HL-60 (cell line): ENCODE results near the gene IHH.

Experiments used
- DNase-seq, 2 experiments: peaks; one replicate each; pipeline ENCODE4 v3.0.0-alpha.2; 2010 to 2020; ENCODE audit warnings: low read depth in 1 of 2, low spot score in 1 of 2
- H3K27ac ChIP-seq: fragments of 250-450 bp; sonication (Bioruptor Pico); replicated peaks from 2 replicates; pipeline ENCODE4 v1.5.1; 2020; ENCODE audit warnings: mild to moderate bottlenecking, moderate library complexity
- H3K27me3 ChIP-seq: fragments of 250-450 bp; sonication (Bioruptor Pico); 2 replicates; pipeline ENCODE4 v1.5.1; 2021; ENCODE audit warnings: mild to moderate bottlenecking, moderate library complexity; ENCODE audit not compliant: insufficient read depth, poor library complexity, severe bottlenecking
- H3K4me3 ChIP-seq: replicated peaks from 2 replicates; pipeline ENCODE4 v1.5.1; 2011; ENCODE audit warnings: mild to moderate bottlenecking, control low read depth, low read length; ENCODE audit not compliant: insufficient read depth
- GABPA ChIP-seq: IDR thresholded peaks from 2 replicates; pipeline ENCODE4 v1.6.1; 2012; ENCODE audit warnings: low read depth
- POLR2AphosphoS5 ChIP-seq: IDR thresholded peaks from 2 replicates; pipeline ENCODE4 v1.6.1; 2012; ENCODE audit warnings: low read depth
- SPI1 ChIP-seq: IDR thresholded peaks from 2 replicates; pipeline ENCODE4 v1.6.1; 2012; ENCODE audit warnings: low read depth, mild to moderate bottlenecking, borderline replicate concordance
- long read RNA-seq: library from polyadenylated mRNA; unstranded; transcript quantifications from one replicate; pipeline ENCODE4 v2.0.0, GENCODE V29; 2020
- TF ChIP-seq, protein P1 (sequence below): IDR thresholded peaks from one replicate; pipeline ENCODE4 v1.5.1; 2011; ENCODE audit warnings: low read length, control low read depth, inconsistent platforms; ENCODE audit not compliant: insufficient read depth
- TF ChIP-seq, protein P2 (sequence below): IDR thresholded peaks from 2 replicates; pipeline ENCODE4 v1.6.1; 2012; ENCODE audit warnings: low read depth; ENCODE audit not compliant: insufficient replicate concordance

The IHH gene
- long read RNA-seq = 0 reads

DNA sequence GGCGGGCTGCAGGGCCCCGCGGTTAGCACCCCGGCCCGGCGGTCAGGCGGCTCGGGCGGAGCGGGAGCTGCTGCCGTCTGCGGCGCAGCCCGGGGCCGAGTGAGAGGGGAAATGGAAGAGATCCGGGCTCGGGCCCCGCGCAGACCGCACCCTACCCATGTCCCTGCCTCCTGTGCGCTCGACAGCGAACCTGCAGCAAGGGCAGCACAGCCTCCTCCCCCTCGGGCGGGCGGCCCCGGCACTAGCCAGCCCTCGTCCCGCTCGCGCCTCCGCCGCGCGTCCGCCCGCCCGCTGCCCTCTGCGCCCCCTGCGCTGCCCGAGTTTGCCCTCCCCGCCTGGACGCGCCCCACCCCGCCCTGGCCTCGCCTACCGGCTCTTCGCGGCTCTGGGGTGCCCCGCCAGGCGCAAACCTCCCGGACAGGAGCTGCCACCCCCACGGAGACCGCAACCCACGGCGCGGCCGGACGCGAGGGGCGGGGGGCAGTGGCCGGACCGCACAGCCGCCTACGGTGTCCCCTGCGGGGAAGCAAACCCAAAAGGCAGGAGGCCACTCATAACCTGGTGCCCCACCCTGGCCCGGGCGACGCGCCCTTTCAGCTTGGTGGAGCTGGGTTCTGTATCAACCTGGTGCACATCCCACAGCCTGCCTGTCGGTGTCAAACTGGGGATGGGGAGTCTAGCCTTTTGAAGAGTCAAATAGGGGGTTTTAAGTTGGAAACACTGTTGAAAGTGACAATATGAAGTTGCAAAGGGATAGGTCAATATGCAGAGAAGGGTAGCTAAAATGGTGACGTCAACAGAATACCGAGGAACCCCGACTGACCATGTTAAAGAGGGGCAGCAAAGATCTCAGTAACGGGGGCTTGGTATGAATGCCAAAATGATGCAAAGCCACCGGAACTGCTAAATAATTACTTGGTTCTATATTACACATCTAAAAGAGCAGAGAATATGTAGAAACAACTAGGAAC is at the start of gene IHH:
IHH (minus strand) TSS at position 101 of the 971 bp plus-strand sequence. CDS start 454 bp downstream, outside the sequence.
- TF ChIP-seq, protein P1, sequence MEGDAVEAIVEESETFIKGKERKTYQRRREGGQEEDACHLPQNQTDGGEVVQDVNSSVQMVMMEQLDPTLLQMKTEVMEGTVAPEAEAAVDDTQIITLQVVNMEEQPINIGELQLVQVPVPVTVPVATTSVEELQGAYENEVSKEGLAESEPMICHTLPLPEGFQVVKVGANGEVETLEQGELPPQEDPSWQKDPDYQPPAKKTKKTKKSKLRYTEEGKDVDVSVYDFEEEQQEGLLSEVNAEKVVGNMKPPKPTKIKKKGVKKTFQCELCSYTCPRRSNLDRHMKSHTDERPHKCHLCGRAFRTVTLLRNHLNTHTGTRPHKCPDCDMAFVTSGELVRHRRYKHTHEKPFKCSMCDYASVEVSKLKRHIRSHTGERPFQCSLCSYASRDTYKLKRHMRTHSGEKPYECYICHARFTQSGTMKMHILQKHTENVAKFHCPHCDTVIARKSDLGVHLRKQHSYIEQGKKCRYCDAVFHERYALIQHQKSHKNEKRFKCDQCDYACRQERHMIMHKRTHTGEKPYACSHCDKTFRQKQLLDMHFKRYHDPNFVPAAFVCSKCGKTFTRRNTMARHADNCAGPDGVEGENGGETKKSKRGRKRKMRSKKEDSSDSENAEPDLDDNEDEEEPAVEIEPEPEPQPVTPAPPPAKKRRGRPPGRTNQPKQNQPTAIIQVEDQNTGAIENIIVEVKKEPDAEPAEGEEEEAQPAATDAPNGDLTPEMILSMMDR = no peak
- TF ChIP-seq SPI1 (no peak), GABPA (no peak), POLR2AphosphoS5 (no peak)
- TF ChIP-seq, protein P2, sequence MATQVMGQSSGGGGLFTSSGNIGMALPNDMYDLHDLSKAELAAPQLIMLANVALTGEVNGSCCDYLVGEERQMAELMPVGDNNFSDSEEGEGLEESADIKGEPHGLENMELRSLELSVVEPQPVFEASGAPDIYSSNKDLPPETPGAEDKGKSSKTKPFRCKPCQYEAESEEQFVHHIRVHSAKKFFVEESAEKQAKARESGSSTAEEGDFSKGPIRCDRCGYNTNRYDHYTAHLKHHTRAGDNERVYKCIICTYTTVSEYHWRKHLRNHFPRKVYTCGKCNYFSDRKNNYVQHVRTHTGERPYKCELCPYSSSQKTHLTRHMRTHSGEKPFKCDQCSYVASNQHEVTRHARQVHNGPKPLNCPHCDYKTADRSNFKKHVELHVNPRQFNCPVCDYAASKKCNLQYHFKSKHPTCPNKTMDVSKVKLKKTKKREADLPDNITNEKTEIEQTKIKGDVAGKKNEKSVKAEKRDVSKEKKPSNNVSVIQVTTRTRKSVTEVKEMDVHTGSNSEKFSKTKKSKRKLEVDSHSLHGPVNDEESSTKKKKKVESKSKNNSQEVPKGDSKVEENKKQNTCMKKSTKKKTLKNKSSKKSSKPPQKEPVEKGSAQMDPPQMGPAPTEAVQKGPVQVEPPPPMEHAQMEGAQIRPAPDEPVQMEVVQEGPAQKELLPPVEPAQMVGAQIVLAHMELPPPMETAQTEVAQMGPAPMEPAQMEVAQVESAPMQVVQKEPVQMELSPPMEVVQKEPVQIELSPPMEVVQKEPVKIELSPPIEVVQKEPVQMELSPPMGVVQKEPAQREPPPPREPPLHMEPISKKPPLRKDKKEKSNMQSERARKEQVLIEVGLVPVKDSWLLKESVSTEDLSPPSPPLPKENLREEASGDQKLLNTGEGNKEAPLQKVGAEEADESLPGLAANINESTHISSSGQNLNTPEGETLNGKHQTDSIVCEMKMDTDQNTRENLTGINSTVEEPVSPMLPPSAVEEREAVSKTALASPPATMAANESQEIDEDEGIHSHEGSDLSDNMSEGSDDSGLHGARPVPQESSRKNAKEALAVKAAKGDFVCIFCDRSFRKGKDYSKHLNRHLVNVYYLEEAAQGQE = no peak
- peak in 1 of 2 experiments; percentile 27 for DNase-seq
- H3K4me3 ChIP-seq = no peak within 1 kb of the TSS
- H3K27ac ChIP-seq = no peak within 1 kb of the TSS
- H3K27me3 ChIP-seq = peaks cover 75% of the 10 kb centered on the region

DNA sequence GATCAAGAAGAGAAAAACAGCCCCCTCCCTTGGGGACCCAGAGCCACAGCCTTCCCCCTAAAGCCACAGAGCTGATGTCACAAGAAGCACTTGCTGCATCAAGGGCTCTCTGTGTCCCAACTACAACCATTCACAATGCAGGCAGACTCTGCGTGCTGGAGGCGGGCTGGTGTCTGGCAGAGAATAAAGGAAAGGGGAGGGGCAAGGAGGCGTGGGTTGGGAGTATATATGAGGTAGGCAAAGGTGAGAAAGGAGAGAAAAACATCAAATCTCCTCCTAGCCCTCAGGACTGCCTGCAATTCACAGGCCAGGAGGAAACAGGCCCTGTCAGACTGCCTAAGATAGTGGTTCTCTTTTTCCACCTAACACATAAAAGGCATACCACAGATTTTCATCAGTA is 48.8 kb upstream of the IHH start:
- H3K27me3 ChIP-seq = no peaks in the 10 kb centered on the region
- DNase-seq = peak; percentile 47 to 95
- H3K4me3 ChIP-seq = no peak overlapping the region
- TF ChIP-seq POLR2AphosphoS5 (peak; percentile 71), GABPA (no peak)
- H3K27ac ChIP-seq = peak overlapping the region; percentile 73

DNA sequence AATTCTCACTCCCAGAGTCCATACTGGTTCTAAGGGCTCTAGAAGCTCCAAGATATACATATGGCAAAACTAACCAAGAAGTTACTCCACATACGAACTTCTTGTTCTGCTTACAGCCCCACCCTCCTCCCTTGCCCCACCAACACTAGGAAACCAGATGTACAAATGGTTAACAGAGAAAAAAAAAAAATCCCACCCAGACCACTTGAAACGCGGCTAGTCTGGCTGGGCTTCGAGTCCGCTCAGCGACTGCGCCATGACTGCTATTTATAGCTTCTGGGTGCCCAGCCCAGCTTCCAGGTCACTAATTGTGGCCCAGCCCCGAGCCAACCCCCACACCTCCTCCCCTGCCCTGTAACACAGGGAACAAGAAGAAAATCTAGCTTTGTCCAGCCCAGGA is 47.0 kb upstream of the IHH start:
- TF ChIP-seq, protein P1 = no peak
- no peak for TF ChIP-seq GABPA
- TF ChIP-seq, protein P2 = no peak
- TF ChIP-seq POLR2AphosphoS5 = no peak
- no peak for TF ChIP-seq SPI1

DNA sequence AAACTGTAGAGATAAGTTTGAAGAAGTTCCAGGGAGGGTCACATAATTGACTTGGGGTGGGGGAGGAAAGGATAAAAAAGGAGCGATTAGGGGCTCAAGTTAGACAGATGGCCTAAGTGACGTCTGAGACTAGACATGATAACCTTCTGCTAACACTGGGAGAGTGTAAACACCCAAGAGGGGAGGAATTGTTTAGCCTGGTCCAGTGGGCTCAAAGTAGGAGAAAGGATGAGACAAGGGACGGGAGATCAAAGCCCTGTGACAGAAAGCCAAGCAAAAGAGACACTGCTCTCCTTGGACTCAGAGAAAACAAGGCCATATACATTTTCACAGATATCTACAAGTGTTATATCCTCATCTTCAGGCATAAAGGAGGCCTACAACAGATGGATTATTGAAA is 45.5 kb upstream of the IHH start:
- H3K27ac ChIP-seq = peak overlapping the region; percentile 8; the same call in 1 of the 2 replicates
- H3K27me3 ChIP-seq = no peaks in the 10 kb centered on the region
- no peak overlapping the region for H3K4me3 ChIP-seq
- DNase-seq = no peak
- TF ChIP-seq SPI1 (no peak), GABPA (no peak), POLR2AphosphoS5 (no peak)
- TF ChIP-seq, protein P1 = no peak
- TF ChIP-seq, protein P2 = no peak

More for the DNA sequence above, 47.0 kb upstream of the IHH start:
- no peak overlapping the region for H3K4me3 ChIP-seq
- H3K27ac ChIP-seq = peak overlapping the region; percentile 73
- no peaks in the 10 kb centered on the region for H3K27me3 ChIP-seq
- peak in 1 of 2 experiments; percentile 54 for DNase-seq
